Nephron progenitor cell (in vitro differentiated cells): ENCODE measurements around the gene COL21A1.

ENCODE experiments used
- DNase-seq: peaks from one replicate; pipeline ENCODE4 v3.0.0; 2021
- H3K27ac Mint-ChIP-seq: 2 replicates; pipeline ENCODE4 v1.8.0; 2021; ENCODE audit warnings: mild to moderate bottlenecking, moderate library complexity, mixed read lengths
- H3K27me3 Mint-ChIP-seq: 2 replicates; pipeline ENCODE4 v1.8.0; 2021; ENCODE audit warnings: mild to moderate bottlenecking, low read depth, mixed read lengths; ENCODE audit not compliant: poor library complexity
- H3K36me3 Mint-ChIP-seq: 2 replicates; pipeline ENCODE4 v1.8.0; 2021; ENCODE audit warnings: low read depth, mixed read lengths
- H3K4me1 Mint-ChIP-seq: 2 replicates; pipeline ENCODE4 v1.8.0; 2021; ENCODE audit warnings: mixed read lengths
- H3K4me3 Mint-ChIP-seq: 2 replicates; pipeline ENCODE4 v1.8.0; 2021; ENCODE audit warnings: mild to moderate bottlenecking, moderate library complexity, mixed read lengths
- H3K9me3 Mint-ChIP-seq: 2 replicates; pipeline ENCODE4 v1.8.0; 2021; ENCODE audit warnings: mild to moderate bottlenecking, moderate library complexity, mixed read lengths
- TF ChIP-seq, protein P1 (sequence below): fragments of 200-600 bp; sonication (generic); IDR thresholded peaks from 2 replicates; pipeline ENCODE4 v1.5.0; 2021; ENCODE audit warnings: antibody characterized with exemption

COL21A1 gene

DNA sequence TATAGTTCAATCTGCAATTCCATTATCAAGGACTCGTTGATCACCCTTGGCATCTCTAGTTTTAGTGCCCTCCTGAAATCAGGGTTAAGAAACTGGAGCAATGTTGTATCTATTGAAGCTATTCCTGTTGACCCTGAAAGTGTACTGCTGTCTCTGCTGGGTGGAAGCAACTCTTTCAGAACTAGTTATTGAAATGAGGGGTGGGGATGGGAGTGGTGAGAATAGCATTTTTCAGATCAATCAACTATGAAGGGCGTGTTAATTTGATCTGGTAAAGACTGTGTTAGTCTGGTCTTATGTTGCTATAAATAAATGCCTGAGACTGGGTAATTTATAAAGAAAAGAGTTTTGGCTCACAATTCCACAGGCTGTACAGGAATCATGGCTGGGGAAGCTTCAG, 219.5 kb downstream of the COL21A1 start:
- Mint-ChIP-seq H3K9me3 (no peaks in the 10 kb centered on the region), H3K4me3 (no peak overlapping the region), H3K36me3 (no peaks in the 10 kb centered on the region), H3K27me3 (no peaks in the 10 kb centered on the region), H3K4me1 (no peaks in the 10 kb centered on the region), H3K27ac (no peak overlapping the region)
- DNase-seq, result no peak
- TF ChIP-seq, protein P1, sequence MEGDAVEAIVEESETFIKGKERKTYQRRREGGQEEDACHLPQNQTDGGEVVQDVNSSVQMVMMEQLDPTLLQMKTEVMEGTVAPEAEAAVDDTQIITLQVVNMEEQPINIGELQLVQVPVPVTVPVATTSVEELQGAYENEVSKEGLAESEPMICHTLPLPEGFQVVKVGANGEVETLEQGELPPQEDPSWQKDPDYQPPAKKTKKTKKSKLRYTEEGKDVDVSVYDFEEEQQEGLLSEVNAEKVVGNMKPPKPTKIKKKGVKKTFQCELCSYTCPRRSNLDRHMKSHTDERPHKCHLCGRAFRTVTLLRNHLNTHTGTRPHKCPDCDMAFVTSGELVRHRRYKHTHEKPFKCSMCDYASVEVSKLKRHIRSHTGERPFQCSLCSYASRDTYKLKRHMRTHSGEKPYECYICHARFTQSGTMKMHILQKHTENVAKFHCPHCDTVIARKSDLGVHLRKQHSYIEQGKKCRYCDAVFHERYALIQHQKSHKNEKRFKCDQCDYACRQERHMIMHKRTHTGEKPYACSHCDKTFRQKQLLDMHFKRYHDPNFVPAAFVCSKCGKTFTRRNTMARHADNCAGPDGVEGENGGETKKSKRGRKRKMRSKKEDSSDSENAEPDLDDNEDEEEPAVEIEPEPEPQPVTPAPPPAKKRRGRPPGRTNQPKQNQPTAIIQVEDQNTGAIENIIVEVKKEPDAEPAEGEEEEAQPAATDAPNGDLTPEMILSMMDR, result no peak

DNA sequence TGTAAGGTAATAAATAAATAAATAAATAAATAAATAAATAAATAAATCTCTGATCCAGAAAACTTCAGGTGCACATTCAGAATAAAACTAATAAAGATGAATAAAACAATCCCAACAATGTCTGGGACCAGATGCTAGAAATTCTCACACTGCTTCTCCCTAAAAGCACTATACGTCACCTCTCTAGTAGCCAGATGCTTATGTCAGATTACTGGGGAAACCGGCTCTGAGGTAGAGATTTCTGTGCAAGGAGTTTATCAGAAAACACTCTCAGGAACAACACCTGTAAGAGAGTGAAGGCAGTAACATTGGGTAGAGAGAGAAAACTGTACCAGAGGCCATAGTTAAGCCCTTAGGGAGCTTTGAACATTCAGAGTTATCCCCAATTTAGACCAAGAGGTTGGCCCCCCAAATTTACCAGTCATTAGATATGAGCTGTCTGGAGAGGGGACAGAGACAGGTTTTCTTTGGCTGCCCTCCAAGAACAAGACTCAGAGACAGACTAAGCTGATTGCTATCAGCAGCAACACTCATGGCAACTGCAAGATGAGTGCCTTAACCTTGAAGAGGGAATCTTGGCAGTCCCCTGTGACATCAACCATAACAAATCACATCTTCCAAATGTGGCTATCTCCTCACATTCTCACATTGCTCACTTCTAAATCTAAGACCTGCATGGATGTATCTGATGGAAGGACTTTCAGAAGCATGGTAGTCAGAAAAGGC, 220.8 kb downstream of the COL21A1 start:
- H3K4me3 Mint-ChIP-seq, result no peak overlapping the region
- no peak for DNase-seq
- H3K27me3 Mint-ChIP-seq, result no peaks in the 10 kb centered on the region
- TF ChIP-seq, protein P1, result no peak
- H3K27ac Mint-ChIP-seq, result no peak overlapping the region
- no peaks in the 10 kb centered on the region for H3K4me1 Mint-ChIP-seq
- H3K9me3 Mint-ChIP-seq, result no peaks in the 10 kb centered on the region
- H3K36me3 Mint-ChIP-seq, result no peaks in the 10 kb centered on the region

DNA sequence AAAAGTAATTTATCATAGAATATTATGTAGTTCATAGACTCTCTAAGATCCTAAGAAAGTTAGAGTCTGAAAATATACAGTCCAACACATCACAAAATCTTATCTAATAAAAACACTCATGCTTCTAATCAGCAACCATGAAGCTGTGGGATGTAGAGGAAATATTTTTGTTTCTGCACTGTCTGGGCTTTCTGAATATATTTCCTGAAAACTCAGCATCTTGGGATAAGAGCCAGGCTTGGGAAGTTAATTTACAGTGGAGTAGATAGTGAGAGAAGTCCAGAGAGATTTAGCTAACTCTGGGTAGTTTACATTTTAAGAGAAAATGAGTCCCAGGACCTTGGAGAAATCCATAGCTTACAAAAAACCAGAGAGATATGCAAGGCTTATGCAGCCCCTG, 221.6 kb downstream of the COL21A1 start:
- no peaks in the 10 kb centered on the region for H3K9me3 Mint-ChIP-seq
- no peaks in the 10 kb centered on the region for H3K27me3 Mint-ChIP-seq
- DNase-seq, result no peak
- H3K36me3 Mint-ChIP-seq, result no peaks in the 10 kb centered on the region
- TF ChIP-seq, protein P1, result no peak
- H3K4me1 Mint-ChIP-seq, result no peaks in the 10 kb centered on the region
- H3K27ac Mint-ChIP-seq, result no peak overlapping the region
- no peak overlapping the region for H3K4me3 Mint-ChIP-seq

DNA sequence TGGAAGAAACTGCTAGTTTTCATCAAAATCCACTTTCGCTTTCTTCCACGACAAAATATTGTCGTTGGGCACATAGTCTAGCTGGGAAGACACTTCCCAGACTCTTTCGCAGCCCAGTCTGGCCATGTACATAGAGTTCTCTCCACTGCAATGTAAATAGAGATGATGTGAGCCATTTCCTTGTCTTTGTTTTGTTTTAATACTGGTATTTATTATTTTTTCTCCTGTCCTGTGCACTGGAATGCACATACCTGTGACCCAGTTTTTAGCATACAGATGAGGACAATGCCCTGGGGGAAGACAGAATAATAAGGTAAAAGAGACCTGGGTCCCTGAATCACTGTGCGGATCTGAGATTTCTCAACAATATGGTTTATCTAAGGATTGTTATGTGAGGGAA, 222.4 kb downstream of the COL21A1 start:
- H3K4me3 Mint-ChIP-seq, result no peak overlapping the region
- no peaks in the 10 kb centered on the region for H3K4me1 Mint-ChIP-seq
- TF ChIP-seq, protein P1, result no peak
- no peaks in the 10 kb centered on the region for H3K9me3 Mint-ChIP-seq
- H3K27ac Mint-ChIP-seq, result no peak overlapping the region
- DNase-seq, result no peak
- no peaks in the 10 kb centered on the region for H3K36me3 Mint-ChIP-seq
- no peaks in the 10 kb centered on the region for H3K27me3 Mint-ChIP-seq

DNA sequence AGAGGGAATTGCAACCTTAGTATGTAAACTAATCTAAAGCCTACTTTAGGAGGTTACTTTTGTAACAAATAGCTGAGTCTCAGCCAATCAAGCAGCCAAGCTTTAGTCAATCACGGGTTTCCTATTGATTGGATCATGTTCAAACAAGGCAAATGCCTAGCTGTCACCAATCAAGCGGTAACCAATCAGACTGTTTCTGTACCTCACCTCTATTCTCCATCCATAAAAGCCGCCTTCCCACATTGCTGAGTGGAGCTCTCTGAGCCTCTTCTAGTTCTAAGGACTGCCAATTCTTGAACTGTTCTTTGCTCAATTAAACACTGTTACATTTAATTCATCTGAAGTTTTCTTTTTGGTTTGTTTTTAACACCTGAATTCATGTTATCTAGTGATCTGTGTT, 223.6 kb downstream of the COL21A1 start:
- DNase-seq, result no peak
- Mint-ChIP-seq H3K4me3 (no peak overlapping the region), H3K27ac (no peak overlapping the region), H3K9me3 (no peaks in the 10 kb centered on the region), H3K27me3 (no peaks in the 10 kb centered on the region), H3K36me3 (no peaks in the 10 kb centered on the region), H3K4me1 (no peaks in the 10 kb centered on the region)
- TF ChIP-seq, protein P1, result no peak

DNA sequence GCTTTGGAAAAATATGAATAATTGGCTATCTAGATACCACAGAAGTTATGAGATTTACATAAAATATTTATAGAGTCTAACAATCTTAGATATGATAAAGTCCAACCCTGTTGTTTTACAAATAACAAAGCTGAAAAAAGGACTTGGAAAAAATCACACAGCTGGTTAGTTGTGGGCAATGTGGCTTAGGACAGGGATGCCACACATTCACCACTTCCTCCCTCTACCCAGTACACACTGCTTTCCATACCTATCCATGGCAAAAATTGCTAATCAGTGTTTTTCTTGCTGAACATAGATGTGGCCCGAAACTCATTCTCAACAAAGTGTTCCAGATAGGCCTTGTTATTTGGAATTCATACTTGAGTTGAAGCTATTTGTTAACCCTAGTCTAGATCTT, 224.7 kb downstream of the COL21A1 start:
- no peaks in the 10 kb centered on the region for H3K9me3 Mint-ChIP-seq
- no peaks in the 10 kb centered on the region for H3K4me1 Mint-ChIP-seq
- H3K27me3 Mint-ChIP-seq, result no peaks in the 10 kb centered on the region
- TF ChIP-seq, protein P1, result no peak
- H3K27ac Mint-ChIP-seq, result no peak overlapping the region
- no peaks in the 10 kb centered on the region for H3K36me3 Mint-ChIP-seq
- no peak for DNase-seq
- no peak overlapping the region for H3K4me3 Mint-ChIP-seq
